ENCODE data around the gene ZDHHC11B.
"Not testable (repeated sequence)": the region's sequence is repeated elsewhere in the genome, so short reads cannot be mapped to it uniquely, and the experiment has no call there.

The ZDHHC11B gene

DNA sequence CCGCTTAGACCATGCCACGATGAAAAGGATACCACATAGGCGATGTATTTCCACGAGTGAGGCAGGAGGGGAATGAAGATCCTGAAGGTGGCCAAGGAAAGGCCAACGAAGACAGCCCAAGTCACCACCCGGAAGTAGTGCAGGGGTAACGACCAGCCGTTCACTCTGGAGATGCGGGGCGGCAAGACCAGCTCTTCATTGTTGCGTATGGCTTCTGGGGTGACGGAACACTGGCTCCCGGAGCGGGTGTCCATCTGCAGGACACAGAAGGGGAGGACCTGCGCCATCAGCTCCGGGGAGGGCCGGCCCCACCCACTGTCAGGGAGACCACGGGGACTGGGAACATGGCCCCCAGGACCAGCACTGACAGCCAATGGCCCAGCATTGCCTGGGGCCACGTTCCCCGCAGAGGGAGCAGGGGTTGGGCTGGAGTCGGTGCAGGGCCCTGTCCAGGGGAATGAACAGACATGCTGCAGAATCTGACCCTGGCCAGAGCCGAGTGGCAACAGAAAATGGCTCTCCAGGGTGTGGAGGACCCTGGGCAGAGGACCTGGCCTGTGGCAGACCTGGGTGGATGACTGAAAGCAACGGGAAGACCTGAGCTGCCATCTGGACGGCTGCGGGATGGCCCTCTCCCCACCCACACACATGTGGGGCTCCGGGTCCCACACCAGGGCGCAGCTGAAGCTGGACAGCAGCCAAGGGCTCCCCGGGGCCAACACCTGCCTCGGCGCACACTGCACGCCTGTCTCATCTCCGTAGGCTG is 17.7 kb downstream of the ZDHHC11B start:
- no peak for DNase-seq

DNA sequence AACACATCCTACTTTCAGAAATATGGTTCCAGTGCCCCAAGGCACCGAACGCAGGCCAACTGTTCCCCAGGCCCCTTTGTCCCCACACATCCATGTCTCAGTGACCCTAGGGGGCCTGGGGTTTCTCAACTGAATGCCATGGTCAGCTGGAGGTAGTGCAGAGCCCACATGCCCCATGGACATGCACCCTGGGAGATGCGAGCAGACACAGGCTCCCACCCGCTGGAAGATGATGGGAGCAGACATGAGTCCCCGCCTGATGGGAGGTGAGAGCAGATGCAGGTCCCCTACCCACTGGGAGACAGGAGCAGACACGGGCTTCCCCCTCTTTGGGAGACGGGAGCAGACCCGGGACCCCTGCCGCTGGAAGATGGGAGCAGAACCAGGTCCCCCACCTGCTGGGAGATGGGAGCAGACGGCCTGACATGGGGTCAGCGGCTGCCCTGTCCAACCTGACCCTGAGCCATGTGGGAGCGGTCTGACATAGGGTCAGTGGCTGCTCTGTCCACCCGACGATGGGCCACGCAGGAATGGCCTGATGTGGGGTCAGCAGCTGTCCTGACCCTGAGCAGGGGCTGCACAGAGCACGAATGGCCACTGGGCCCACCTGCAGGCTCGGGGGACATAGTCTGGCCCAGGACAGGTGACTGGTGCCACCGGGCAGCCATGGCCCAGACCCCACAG is 18.4 kb downstream of the ZDHHC11B start:
- no peak for DNase-seq

- no peak for DNase-seq
Observed at GRCh38 chr5:763998-764781, 20.3 kb downstream of the ZDHHC11B start.

GRCh38 chr5:763397-763796 is 21.1 kb downstream of the ZDHHC11B start:
- no peak for DNase-seq

- DNase-seq, result not testable (repeated sequence)
Observed at GRCh38 chr5:762996-763395, 21.5 kb downstream of the ZDHHC11B start.

DNA sequence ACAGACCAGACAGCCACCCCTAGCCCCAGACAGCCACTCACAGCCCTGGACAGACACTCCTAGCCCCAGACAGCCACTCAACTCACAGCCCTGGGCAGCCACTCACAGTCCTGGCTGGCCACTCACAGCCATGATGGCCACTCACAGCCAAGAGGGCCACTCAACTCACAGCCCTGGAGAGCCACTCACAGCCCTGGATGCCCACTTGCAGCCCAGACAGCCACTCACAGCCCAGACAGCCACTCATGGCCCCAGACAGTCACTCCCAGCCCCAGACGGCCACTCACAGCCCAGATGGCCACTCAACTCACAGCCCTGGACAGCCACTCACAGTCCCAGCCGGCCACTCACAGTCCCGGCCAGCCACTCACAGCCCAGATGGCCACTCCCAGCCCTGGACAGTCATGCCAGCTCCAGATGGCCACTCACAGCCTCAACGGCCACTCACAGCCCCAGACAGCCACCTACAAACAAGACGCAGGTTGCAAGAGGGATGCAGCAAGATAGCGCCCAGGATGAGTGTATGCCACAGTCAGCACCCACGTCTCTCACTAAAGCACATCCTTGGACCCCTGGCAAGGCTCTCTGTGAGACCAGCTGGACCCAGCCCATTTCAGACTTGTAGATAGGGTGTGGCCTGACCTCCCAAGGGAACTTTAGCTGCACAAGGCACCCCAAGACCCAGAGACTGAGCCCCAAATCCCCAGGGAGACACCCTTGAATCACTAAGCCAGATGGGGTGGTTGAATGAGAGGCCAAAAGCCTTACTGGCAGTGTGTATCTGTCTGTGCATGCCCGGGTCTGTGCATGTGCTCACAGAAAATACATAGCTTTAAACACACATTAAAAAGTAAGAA is 22.4 kb downstream of the ZDHHC11B start:
- DNase-seq, result no peak

GRCh38 chr5:761059-761771 is 23.3 kb downstream of the ZDHHC11B start:
- DNase-seq, result no peak

DNA sequence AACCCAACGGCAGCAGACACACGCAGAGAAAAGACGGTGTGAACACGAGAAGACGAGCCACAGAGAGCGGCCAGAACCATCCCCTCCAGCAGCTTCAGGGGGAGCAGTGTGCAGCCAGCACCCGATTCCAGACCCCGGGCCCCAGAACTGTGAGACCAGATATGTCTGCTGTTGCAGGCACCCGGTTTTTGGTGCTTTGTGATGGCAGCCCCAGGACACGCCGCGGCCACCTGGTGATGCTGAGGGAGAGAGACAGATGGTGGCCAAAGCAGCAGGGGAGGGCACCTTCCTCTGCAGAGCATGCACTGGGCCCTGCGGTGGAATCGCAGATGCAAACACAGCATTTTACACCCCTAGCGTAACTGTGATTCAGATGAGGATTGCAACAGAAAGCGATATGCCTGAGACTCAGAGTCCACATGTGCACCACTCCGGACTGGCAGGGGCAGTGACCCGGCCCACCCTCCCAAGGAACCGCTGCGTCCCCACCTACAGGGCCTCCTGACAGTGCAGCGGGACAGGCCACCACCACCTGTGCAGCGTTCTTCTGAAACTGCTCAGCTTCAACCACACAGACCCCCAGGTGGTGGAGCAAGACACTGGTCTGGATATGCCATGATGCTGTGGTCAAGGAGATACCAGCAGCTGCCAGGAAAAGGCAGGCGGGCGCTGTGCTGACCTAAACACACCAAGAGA is 24.0 kb downstream of the ZDHHC11B start:
- DNase-seq, result no peak

DNA sequence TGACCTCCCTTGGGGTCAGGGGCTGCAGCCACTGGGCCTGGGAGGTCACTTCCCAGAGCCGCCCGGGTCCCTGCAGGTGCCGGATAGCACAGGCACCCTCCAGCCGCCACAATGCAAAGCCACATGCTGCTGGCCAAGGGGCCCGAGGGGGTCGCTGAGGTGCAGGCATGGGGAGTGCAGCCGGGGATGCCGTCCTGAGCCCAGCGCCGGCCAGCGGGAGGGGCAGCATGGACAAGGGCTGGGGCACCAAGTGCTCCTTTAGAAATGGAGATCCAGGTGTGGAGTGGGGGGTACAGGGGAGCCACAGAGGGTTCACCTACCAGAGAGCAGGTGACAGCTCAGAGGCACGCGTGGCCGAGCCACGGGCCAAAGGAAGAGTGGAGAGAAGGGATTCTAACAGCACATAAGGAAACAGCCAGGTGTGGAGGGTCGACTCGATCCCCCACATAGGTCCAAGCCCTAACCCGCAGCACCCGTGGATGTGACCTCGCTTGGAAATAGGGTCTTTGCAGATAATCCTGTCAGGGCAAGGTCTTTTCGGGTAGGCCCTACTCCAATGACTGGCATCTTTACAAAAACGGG is 24.7 kb downstream of the ZDHHC11B start:
- no peak for DNase-seq

GRCh38 chr5:759111-759751 is 25.3 kb downstream of the ZDHHC11B start:
- no peak for DNase-seq

DNA sequence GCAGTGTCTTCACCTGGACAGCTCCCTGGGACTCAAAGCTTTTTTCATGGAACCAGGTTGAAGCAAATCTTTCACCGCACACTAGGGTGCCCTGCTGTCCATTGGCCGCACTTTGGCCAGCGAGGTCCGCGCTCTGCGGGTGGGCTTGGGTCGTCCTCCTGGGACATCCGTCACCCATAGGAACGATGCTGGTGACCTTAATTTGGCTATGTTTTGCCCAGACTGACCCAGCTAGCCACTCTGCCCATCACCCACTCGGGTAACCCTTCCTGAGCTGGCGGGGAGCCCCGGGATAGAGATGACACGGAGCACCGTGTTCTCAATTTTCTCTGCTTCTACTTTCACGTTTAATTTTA is 25.9 kb downstream of the ZDHHC11B start:
- no peak for DNase-seq

GRCh38 chr5:757931-758697 is 26.4 kb downstream of the ZDHHC11B start:
- no peak for DNase-seq

GRCh38 chr5:757346-757930 is 27.1 kb downstream of the ZDHHC11B start:
- DNase-seq, result no peak

DNA sequence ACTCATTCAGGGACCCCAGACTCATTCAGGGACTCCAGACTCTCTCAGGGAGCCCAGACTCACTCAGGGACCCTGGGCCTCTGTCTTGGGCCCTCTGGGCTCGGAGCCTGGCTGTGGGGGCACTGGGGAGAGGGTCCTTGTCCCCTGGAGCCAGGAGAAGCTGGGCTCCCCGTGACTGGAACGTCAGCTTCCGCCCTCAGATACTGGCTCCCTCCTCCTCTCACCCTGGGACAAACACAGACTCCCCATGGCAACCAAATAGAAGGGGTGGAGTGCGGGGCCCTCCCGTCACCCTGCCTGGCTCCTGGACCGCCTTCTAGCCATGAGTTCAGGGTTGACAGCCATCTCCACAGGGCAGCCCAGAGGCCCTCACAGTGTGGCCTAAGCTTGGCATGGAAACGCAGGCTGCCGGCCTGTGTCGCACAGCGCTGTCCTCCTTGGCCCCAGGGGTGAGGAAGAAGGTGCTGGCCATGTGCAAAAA is 27.6 kb downstream of the ZDHHC11B start:
- DNase-seq, result no peak

GRCh38 chr5:756171-756570 is 28.4 kb downstream of the ZDHHC11B start:
- no peak for DNase-seq

DNA sequence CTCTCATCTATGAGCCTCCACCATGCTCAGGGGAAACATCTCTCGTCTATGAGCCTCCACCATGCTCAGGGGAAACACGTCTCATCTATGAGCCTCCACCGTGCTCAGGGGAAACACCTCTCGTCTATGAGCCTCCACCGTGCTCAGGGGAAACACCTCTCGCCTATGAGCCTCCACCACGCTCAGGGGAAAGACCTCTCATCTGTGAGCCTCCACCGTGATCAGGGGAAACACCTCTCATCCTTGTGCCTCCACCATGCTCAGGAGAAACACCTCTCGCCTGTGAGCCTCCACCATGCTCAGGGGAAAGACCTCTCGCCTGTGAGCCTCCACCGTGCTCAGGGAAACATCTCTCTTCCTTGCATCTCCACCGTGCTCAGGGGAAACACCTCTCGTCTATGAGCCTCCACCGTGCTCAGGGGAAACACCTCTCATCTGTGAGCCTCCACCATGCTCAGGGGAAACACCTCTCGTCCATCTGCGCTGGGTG is 30.3 kb downstream of the ZDHHC11B start:
- not testable (repeated sequence) for DNase-seq

- DNase-seq, result not testable (repeated sequence)
Observed at GRCh38 chr5:753567-754142, 30.9 kb downstream of the ZDHHC11B start.

- not testable (repeated sequence) for DNase-seq
Observed at GRCh38 chr5:752532-753115, 31.9 kb downstream of the ZDHHC11B start.
